ENCODE measurements around the gene KAT6B.

KAT6B gene

GRCh38 chr10:74991435-74991834 is 165.0 kb downstream of the KAT6B start:
- no peak overlapping the region for H3K4me3 ChIP-seq (replicated peaks in 1 of 2; ENCODE audit: low read depth in 2 of 2, low read length in 2 of 2)
- peak; percentile 49 for TF ChIP-seq CTCF (IDR thresholded peaks at IDR 0.05; ENCODE audit: low read depth, low read length)
- DNase-seq (ENCODE audit: low read depth in 2 of 2), result peak; percentile 21 to 52

DNA sequence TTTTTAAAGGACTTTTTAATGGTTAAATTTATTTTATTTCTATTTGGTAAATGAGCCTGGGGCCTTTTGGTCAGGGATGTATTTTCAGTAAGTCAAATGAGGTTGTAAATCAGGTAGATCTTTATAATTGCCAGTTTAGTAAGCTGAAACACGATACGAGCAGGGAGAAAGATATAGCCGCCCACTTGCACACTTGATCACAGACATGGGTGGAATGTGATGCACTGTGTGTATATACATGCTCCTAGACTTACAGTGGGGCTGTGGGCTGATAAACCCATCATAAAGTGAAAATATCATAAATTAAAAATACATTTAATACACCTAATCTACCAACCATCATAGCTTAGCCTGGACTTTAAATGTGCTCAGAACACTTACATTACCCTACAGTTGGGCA is 165.7 kb downstream of the KAT6B start:
- TF ChIP-seq CTCF (IDR thresholded peaks at IDR 0.05; ENCODE audit: low read depth, low read length), result no peak
- no peak for DNase-seq (ENCODE audit: low read depth in 2 of 2)
- H3K4me3 ChIP-seq (replicated peaks in 1 of 2; ENCODE audit: low read depth in 2 of 2, low read length in 2 of 2), result no peak overlapping the region

- no peak overlapping the region for H3K4me3 ChIP-seq (replicated peaks in 1 of 2; ENCODE audit: low read depth in 2 of 2, low read length in 2 of 2)
- TF ChIP-seq CTCF (IDR thresholded peaks at IDR 0.05; ENCODE audit: low read depth, low read length), result no peak
- DNase-seq (ENCODE audit: low read depth in 2 of 2), result no peak
These were observed 167.2 kb downstream of the KAT6B start for GRCh38 chr10:74993649-74994048.

- H3K4me3 ChIP-seq (replicated peaks in 1 of 2; ENCODE audit: low read depth in 2 of 2, low read length in 2 of 2), result no peak overlapping the region
- no peak for TF ChIP-seq CTCF (IDR thresholded peaks at IDR 0.05; ENCODE audit: low read depth, low read length)
- DNase-seq (ENCODE audit: low read depth in 2 of 2), result no peak
These were observed 168.5 kb downstream of the KAT6B start for GRCh38 chr10:74994854-74995253.

DNA sequence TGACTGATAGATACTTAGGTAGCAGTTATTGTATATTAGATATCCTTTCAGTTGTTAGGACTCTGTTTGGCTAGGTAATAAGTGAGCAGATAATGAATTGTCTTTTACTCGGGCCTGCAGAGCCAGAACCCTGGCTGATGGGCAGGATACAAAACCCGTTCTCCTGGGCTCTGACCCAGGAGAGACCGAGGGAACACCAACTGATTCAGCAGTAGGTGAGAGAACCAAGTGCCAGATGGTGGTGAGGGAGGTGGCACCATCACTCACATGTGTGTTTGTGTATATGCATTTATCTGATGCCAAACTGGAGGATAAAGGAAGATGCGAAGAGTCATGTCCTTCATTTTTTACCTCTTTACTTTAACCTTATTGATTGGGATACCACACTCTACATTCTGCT is 169.4 kb downstream of the KAT6B start:
- no peak for DNase-seq (ENCODE audit: low read depth in 2 of 2)

GRCh38 chr10:74997163-74997562 is 170.8 kb downstream of the KAT6B start:
- no peak for TF ChIP-seq CTCF (IDR thresholded peaks at IDR 0.05; ENCODE audit: low read depth, low read length)
- H3K4me3 ChIP-seq (replicated peaks in 1 of 2; ENCODE audit: low read depth in 2 of 2, low read length in 2 of 2), result no peak overlapping the region
- no peak for DNase-seq (ENCODE audit: low read depth in 2 of 2)

More for the DNA sequence above, 169.4 kb downstream of the KAT6B start:
- TF ChIP-seq CTCF (IDR thresholded peaks at IDR 0.05; ENCODE audit: low read depth, low read length), result no peak
- H3K4me3 ChIP-seq (replicated peaks in 1 of 2; ENCODE audit: low read depth in 2 of 2, low read length in 2 of 2), result no peak overlapping the region

GRCh38 chr10:75000748-75001321 is 174.4 kb downstream of the KAT6B start:
- no peak overlapping the region for H3K4me3 ChIP-seq (replicated peaks in 1 of 2; ENCODE audit: low read depth in 2 of 2, low read length in 2 of 2)
- TF ChIP-seq CTCF (IDR thresholded peaks at IDR 0.05; ENCODE audit: low read depth, low read length), result no peak
- DNase-seq (ENCODE audit: low read depth in 2 of 2), result no peak
